Body of pancreas (tissue), 4 donors: ENCODE results near the gene MAFB. TPM values are rescaled to one million over a fixed set of nuclear protein-coding genes. Genes with fewer than 3 reads are reported as not detected.

Experiments
- ATAC-seq: fragments of 150-250 bp; one replicate; pipeline ENCODE4 v1.9.1; 2016
- DNase-seq, 4 donors: peaks; one replicate each; pipeline ENCODE4 v3.0.0-alpha.2; 2019
- H3K27ac ChIP-seq, 4 donors: fragments of 200-600 bp; sonication (generic); 1 replicate in 3 of 4; 2 replicates in 1 of 4; pipeline versions ENCODE4 v1.5.1 to v1.6.1; 2016 to 2019; ENCODE audit warnings: mild to moderate bottlenecking in 1 of 4, mixed read lengths in 1 of 4, moderate library complexity in 1 of 4
- H3K27me3 ChIP-seq, 2 donors: fragments of 200-600 bp; sonication (generic); one replicate each; pipeline ENCODE4 v1.6.0; 2016; ENCODE audit warnings: mild to moderate bottlenecking in 1 of 2
- H3K36me3 ChIP-seq, 2 donors: fragments of 200-600 bp; sonication (generic); replicated peaks in 1 of 2; 2 replicates each; pipeline ENCODE4 v1.5.1; 2016; ENCODE audit warnings: low read depth in 2 of 2; ENCODE audit not compliant: insufficient read depth in 1 of 2
- H3K4me1 ChIP-seq: fragments of 200-600 bp; sonication (generic); one replicate; pipeline ENCODE4 v1.6.0; 2016
- H3K4me3 ChIP-seq, 2 donors: fragments of 200-600 bp; sonication (generic); 1 replicate in 1 of 2; 2 replicates in 1 of 2; pipeline ENCODE4 v1.5.1; 2016 to 2019
- H3K9me3 ChIP-seq, 3 donors: fragments of 200-600 bp; sonication (generic); 1 replicate in 2 of 3; 2 replicates in 1 of 3; pipeline ENCODE4 v1.5.1; 2016
- POLR2A ChIP-seq, 3 donors: fragments of 450-650 bp; IDR thresholded peaks; one replicate each; pipeline ENCODE4 v1.6.1; 2016; ENCODE audit warnings: antibody characterized with exemption in 3 of 3, mild to moderate bottlenecking in 2 of 3
- WGBS, 2 donors: methylation state at CpG; one replicate each; pipeline ENCODE4 v1.1.5; 2017; 5-methylcytosine and 5-hydroxymethylcytosine counted together
- intact Hi-C: fragments of 100-400 bp; cut with DNase I; formaldehyde crosslinking; loops from one replicate; pipeline ENCODE4 v1.15.1; 2023
- total RNA-seq, 2 donors: library from RNA; depleted of rRNA; stranded (reverse); fragments of >200 nt; gene quantifications; one replicate each; pipeline ENCODE4 v1.1.0, GENCODE V29; 2016
- TF ChIP-seq, protein P1 (sequence below), 7 experiments: fragments of 450-650 bp in 4 of 7; fragments of 200-600 bp in 3 of 7; sonication (generic) in 3 of 7; IDR thresholded peaks; one replicate each; pipeline ENCODE4 v1.5.1; 2016 to 2019; ENCODE audit warnings: antibody characterized with exemption in 7 of 7

Gene MAFB
- total RNA-seq, 2 donors from 2014 or later, result 21.1 to 22.1 TPM

DNA sequence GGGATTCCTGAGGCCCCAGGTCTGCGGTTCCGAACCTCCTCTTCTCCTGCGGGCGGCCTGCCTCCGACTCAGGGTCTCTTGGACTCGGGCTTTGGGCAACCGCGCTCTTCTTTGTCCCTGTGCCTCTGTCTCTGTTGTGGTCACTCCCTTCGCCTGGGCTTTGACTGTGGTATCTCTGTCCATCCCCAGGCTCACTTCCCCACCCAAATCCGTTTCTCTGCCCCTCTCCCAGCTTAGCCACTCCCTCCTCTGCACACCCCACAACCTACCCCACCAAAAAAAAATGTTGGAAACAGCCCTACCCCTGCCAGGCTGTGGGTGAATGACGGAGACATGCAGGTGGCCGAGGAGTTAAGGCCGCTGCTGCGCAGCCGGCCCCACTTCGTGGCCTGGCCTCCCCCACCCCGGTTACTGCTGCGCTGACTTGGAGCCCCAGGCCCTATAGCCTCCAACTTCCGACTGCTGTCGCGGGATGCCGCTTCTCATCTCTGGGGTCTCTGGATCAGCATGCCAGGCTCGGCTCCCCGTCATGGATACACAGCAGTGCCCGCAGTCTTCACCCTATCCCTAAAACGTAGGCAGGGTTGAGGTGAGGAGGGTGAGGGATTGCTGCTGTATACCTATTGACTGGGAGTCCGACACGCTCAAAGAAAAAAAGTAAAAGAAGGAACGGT lies 2.7 kb upstream of the MAFB start:
- Histone ChIP-seq H3K27me3 (peaks cover 0 to 24% of the 10 kb centered on the region in 2 donors), H3K36me3 (no peaks in the 10 kb centered on the region), H3K9me3 (no peaks in the 10 kb centered on the region), H3K27ac (no peak overlapping the region), H3K4me3 (no peak overlapping the region), H3K4me1 (peaks cover 24% of the 10 kb centered on the region)
- no peak for DNase-seq
- TF ChIP-seq, protein P1, sequence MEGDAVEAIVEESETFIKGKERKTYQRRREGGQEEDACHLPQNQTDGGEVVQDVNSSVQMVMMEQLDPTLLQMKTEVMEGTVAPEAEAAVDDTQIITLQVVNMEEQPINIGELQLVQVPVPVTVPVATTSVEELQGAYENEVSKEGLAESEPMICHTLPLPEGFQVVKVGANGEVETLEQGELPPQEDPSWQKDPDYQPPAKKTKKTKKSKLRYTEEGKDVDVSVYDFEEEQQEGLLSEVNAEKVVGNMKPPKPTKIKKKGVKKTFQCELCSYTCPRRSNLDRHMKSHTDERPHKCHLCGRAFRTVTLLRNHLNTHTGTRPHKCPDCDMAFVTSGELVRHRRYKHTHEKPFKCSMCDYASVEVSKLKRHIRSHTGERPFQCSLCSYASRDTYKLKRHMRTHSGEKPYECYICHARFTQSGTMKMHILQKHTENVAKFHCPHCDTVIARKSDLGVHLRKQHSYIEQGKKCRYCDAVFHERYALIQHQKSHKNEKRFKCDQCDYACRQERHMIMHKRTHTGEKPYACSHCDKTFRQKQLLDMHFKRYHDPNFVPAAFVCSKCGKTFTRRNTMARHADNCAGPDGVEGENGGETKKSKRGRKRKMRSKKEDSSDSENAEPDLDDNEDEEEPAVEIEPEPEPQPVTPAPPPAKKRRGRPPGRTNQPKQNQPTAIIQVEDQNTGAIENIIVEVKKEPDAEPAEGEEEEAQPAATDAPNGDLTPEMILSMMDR (IDR thresholded peaks at IDR 0.05), result no peak
- no peak for TF ChIP-seq POLR2A (IDR thresholded peaks at IDR 0.05)
- intact Hi-C loops, result no loop called here
- 26 to 28% methylated on average over 22 to 27 of the region's 29 CpGs for WGBS, 2 donors
- no peak for ATAC-seq

DNA sequence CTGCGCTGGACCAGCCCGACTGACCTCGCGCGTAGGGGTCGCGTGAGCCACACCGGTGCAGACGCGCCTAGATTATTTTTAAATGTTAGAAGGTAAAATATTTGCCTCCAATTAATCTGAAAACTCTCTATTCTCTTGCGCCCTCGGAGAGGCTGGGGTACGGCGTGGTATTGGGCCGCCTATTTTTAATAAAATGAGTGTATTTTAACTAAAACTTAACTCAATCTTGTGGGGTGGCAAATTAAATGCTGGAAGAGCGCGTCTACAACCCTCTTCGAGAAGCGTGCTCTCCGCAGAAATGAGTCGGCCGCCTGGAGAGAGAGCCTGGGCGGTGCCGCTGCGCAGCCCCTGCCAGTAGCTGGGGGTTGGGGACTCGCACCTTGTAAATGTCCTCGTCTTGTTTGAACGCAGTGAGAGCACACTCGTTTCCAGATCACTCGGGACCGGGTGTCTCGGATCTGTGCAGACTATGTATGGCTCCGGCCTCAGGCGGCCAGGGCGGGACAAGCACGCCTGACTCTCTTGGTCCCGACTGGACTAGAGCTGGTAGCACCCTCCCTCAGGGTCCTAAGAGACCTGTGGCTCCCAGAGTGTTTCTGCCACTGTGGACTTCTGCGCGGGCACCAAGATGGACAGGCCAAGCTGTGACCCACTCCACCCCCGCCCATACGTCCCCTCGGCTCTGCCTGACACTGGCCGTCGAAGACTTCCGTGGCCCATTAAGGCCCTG lies 2.0 kb upstream of the MAFB start:
- no peaks in the 10 kb centered on the region for H3K9me3 ChIP-seq
- intact Hi-C loops, result no loop called here
- no peaks in the 10 kb centered on the region for H3K36me3 ChIP-seq
- TF ChIP-seq POLR2A (IDR thresholded peaks at IDR 0.05), result no peak
- TF ChIP-seq, protein P1 (IDR thresholded peaks at IDR 0.05), result no peak
- 10 to 15% methylated on average over 40 to 45 of the region's 45 CpGs for WGBS, 2 donors
- DNase-seq (no peak), ATAC-seq (no peak)
- H3K4me3 ChIP-seq, result no peak overlapping the region
- H3K27me3 ChIP-seq, result peaks cover 0 to 24% of the 10 kb centered on the region in 2 donors
- peaks cover 24% of the 10 kb centered on the region for H3K4me1 ChIP-seq
- H3K27ac ChIP-seq, result no peak overlapping the region

DNA sequence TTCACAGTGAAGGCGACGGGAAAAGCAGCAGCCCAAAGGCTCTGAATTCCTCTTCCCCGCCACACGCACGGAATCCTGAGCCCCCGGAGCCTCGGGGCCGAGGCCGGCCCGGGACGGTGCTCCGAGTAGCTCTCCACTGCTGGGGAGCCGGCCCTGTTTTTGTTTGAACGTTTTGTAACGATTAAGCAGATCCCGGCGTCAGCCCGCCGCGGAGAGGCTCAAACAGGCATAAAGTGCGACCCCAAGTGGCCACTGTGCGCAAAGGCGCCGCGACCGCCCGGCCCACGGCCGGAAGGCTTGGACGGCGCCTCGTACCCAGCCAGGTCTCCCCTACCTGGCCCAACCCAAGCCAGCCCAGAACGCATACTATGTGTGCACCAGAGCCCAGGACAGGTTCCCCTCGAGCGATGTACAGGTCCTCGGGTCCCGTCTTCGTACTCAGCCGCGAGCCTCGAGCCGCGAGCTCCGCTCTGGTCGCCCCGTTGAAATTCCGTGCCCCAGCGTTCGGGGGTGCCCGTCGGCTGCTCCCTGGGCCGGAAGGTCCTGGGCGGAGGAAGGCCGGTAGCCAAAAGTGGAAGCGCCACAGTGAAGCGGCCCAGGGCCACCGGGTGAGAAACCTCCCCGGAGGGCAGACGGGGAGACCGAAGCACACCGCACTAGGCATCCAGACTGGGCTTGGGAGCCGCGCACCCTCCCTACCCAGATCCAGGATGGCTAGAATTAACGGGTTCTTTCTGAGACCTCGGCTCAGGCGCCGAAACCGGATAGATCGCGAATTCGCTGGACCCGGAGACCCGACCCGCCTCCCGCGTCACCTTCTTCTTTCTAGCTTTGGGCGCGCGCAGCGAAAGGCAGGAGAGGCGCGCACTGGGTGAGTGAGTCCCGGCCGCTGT lies 1.2 kb upstream of the MAFB start:
- Histone ChIP-seq H3K27ac (peak overlapping the region; percentile 85 to 97 (median 94)), H3K9me3 (no peaks in the 10 kb centered on the region), H3K36me3 (no peaks in the 10 kb centered on the region), H3K4me3 (peak overlapping the region; percentile 1 to 8), H3K27me3 (peaks cover 0 to 24% of the 10 kb centered on the region in 2 donors), H3K4me1 (peaks cover 24% of the 10 kb centered on the region)
- ATAC-seq, result peak; percentile 60
- peak; percentile 90 to 94 (median 94) for DNase-seq
- 2 to 7% methylated on average over 21 to 84 of the region's 84 CpGs for WGBS, 2 donors
- intact Hi-C loops, result no loop called here
- TF ChIP-seq POLR2A (IDR thresholded peaks at IDR 0.05), result peak in 2 of 3 donors; percentile 54 to 75
- TF ChIP-seq, protein P1 (IDR thresholded peaks at IDR 0.05), result peak; percentile 89 to 95 (median 91)

DNA sequence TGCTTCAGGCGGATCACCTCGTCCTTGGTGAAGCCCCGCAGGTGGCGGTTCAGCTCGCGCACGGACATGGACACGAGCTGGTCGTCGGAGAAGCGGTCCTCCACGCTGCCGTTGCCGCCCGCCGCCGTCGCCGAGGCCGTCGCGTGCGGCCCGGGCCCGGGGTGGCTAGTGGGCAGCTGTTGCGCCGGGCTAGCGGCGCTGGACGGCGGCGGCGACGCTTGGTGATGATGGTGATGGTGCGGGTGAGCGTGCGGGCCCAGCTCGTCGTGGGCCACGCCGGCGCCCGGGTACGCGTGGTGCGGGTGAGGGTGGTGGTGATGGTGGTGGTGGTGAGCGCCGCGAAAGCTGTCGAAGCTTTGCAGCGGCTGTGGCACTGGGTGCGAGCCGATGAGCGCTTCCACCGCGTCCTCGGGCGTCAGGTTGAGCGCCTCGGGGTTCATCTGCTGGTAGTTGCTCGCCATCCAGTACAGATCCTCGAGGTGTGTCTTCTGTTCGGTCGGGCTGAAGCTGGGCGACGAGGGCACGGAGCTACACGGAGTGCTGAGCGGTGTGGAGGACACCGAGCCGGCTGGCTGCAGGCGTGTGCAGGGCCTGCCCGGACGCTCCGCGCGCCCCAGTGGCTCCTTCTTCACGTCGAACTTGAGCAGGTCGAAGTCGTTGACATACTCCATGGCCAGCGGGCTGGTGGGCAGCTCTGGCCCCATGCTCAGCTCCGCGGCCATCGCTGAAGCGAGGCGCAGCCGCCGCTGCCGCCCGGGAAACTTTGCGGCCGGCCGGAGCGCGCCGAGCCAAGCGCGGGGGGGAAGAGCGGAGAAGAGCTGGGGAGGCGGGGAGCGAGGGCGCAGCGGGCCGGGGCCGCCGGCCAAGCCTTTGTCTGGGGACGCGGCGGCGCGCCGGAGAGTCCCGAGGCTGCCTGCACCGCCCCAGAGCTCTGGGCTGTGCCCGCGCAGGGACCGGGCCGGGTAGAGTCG lies 622 bp downstream of the MAFB start:
- intact Hi-C loops, result no loop called here
- DNase-seq (no peak), ATAC-seq (peak; percentile 1)
- 1 to 5% methylated on average over 15 to 109 of the region's 120 CpGs for WGBS, 2 donors
- Histone ChIP-seq H3K9me3 (no peaks in the 10 kb centered on the region), H3K27ac (peak overlapping the region; percentile 85 to 97 (median 94)), H3K4me3 (peak overlapping the region; percentile 0 to 20), H3K27me3 (peaks cover 0 to 24% of the 10 kb centered on the region in 2 donors), H3K36me3 (no peaks in the 10 kb centered on the region), H3K4me1 (peaks cover 24% of the 10 kb centered on the region)
- TF ChIP-seq POLR2A (IDR thresholded peaks at IDR 0.05), result no peak
- TF ChIP-seq, protein P1 (IDR thresholded peaks at IDR 0.05), result no peak
